Measurements from ENCODE around the gene MMP1.

Gene MMP1

DNA sequence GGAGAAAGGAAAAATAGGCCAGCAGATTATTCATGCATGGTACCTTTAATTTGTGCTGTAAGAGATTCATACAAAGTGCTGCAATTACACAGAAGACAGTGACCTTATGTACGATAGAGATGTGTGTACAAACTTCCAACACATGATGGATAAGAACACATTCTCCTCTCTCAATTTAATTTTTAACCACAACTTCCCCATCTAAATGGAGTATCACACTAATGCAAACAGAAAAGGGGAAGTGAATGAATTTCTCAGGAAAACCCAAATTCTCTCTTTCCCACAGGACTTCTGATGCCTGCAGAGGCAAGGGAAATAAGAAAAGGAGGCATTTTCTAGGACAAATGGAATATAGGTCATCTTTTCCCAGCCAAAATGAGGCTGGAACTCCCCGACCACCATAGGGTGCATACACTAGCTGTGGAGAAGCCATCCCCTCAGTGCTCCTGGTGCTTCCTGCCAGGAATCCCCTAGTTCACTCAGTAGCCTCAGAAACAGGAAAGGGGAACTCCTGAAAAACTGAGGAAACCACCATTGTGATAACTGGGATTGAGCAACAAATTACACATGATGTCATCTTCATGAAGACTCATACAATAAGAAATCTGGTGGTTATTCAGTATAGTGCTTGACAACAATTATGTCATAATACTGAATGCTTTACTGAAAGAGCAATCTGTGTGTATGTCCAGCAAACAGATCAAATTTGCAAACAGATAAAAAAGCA, 40.0 kb downstream of the MMP1 start:
- DNase-seq: no peak

GRCh38 chr11:102753267-102753666, 44.7 kb downstream of the MMP1 start:
- DNase-seq: no peak

DNA sequence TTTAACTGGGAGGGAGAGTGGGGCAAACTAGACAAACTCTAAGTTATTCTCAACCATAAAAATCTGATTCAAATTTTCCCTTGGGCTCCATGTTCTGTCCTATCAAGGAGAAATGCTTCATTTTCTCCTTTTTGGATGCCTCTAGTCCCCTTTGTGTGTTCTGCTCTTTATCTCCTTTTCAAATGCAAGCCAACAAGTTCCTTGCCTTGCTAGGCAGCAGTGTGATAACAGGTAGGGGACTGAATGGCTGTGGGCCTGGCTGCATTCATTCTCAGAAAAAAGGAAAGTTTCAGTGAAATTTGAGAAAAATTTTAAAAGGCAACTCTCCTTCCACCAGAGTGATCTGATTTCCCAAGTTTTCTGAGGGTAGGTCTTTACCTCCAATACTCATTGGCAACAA, 46.3 kb downstream of the MMP1 start:
- no peak for DNase-seq

DNA sequence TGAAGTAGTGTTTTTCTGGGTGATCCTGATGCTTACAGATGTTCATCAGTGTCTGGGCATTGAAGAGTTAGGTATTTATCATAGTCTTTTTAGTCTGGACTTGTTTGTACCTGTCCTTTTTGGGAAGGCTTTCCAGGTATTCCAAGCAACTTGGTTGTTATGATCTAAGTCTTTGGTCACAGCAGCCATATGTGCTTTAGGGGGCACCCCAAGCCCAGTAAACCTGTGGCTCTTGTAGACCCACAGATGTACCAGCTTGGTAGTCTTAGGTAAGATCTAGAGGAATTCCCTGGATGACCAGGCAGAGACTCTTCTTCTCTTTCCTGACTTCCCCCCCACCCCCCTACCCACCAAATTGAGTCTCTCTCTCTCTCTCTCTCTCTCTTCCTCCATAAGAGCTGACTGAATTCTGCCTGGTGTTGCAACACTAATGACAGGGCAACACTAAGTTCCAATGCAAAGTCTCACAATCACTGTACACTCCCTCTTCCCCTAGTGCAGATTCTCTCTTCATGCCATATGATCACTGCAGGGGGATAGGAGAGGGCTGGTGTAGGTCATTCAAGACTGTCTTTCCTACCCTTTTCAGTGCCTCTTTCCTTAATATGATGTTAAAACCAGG, 48.7 kb downstream of the MMP1 start:
- DNase-seq: no peak

DNA sequence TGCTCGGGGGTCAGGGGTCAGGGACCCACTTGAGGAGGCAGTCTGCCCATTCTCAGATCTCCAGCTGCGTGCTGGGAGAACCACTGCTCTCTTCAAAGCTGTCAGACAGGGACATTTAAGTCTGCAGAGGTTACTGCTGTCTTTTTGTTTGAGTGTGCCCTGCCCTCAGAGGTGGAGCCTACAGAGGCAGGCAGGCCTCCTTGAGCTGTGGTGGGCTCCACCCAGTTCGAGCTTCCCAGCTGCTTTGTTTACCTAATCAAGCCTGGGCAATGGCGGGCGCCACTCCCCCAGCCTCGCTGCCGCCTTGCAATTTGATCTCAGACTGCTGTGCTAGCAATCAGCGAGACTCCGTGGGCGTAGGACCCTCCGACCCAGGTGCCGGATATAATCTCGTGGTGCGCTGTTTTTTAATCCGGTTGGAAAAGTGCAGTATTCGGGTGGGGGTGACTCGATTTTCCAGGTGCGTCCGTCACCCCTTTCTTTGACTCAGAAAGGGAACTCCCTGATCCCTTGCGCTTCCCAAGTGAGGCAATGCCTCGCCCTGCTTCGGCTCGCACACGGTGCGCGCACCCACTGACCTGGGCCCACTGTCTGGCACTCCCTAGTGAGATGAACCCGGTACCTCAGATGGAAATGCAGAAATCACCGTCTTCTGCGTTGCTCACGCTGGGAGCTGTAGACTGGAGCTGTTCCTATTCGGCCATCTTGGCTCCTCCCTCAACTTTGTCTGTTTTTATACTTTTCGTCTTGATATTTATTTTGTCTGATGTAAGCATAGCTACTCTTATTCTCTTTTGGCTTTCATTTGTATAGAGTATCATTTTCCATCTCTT, 51.0 kb downstream of the MMP1 start:
- DNase-seq: peak in 1 of 2 experiments; percentile 8

Measured in NCI-H187 (cell line).